Skin epidermis (tissue), 12 donors: ENCODE results near the gene SACS.
"Not testable (repeated sequence)": the region's sequence is repeated elsewhere in the genome, so short reads cannot be mapped to it uniquely, and the experiment has no call there.

Experiments used
- H3K27ac ChIP-seq, 21 experiments: fragments of 200-600 bp; sonication (generic) in 11 of 21; one replicate each; pipeline ENCODE4 v1.5.0; 2020; ENCODE audit warnings: mild to moderate bottlenecking in 3 of 21, inconsistent platforms in 2 of 21, moderate library complexity in 2 of 21
- H3K4me3 ChIP-seq, 7 experiments: fragments of 200-600 bp; sonication (generic) in 2 of 7; one replicate each; pipeline ENCODE4 v1.5.0; 2020; ENCODE audit warnings: inconsistent platforms in 2 of 7, mild to moderate bottlenecking in 2 of 7, moderate library complexity in 1 of 7

SACS gene

GRCh38 chr13:23427342-23427843 is 6.1 kb downstream of the SACS start:
- Histone ChIP-seq H3K4me3 (no peak overlapping the region), H3K27ac (peak overlapping the region in 14 of 21 experiments; percentile 7 to 67 (median 33))

- Histone ChIP-seq H3K4me3 (no peak overlapping the region), H3K27ac (no peak overlapping the region)
These were observed 11.9 kb downstream of the SACS start for GRCh38 chr13:23421596-23421995.

DNA sequence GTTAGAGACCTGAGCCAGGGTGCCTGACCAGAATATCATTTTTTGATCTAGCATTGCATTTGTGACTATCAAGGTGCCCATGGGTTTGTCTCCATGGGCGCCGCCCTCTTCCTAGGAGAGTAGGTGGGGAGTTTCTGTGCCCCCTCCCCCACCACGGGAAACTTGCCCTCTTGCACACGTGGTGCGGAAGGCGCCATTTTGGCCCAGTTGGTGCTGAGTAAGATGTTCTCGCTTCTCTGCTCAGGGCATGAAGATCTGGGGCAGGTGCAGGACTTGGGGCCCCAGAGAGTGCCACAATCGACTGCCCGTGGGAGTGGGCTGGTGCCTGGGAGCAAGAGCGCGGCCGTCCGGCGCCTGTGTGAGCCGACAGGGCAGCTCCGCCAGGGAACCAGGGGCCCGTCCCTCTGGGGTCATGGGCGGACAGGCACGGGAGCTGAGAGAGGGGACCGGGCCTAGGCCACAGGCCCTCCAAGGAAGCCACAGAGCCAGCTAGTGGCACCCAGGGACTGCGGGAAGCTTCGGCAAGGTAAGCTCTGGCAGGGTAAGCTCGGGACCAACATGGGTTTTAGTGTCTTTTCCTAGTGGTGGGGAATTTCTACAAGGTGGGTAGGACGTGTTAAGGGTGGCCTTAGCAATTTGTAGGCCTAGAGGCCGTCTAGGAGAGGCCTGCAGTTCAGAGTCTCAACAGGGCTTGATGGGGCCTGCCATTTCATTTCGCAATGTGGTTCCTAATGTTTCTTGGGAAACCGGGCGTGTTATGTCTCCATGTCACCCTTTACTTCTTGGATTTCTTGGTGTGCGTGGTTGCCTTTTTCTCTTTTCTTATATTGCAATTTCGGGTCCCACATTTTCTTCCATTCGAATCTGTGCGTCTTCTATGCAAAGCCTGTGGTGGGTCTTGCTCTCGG is 14.5 kb downstream of the SACS start:
- Histone ChIP-seq H3K4me3 (no peak overlapping the region), H3K27ac (no peak overlapping the region)

GRCh38 chr13:23414682-23415081 is 18.8 kb downstream of the SACS start:
- no peak overlapping the region for H3K4me3 ChIP-seq

DNA sequence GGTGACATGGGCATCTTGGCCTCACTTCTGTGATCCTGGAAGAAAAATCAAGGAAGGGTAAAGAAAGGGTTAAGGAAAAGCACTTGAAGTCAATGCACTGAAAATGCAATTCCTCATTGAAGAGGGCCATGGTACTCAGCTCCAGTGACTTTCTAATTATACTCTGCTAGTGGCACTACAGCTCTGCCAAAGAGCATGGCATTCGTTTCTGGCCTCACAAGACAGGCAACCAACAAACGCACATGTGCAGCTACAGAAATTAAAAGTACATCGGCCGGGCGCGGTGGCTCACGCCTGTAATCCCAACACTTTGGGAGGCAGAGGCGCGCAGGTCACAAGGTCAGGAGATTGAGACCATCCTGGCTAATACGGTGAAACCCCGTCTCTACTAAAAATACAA is 21.8 kb downstream of the SACS start:
- Histone ChIP-seq H3K4me3 (no peak overlapping the region), H3K27ac (no peak overlapping the region)

More at GRCh38 chr13:23414682-23415081, 18.8 kb downstream of the SACS start:
- H3K27ac ChIP-seq, result no peak overlapping the region

GRCh38 chr13:23411220-23411619 is 22.3 kb downstream of the SACS start:
- H3K27ac ChIP-seq, result no peak overlapping the region
- no peak overlapping the region for H3K4me3 ChIP-seq

DNA sequence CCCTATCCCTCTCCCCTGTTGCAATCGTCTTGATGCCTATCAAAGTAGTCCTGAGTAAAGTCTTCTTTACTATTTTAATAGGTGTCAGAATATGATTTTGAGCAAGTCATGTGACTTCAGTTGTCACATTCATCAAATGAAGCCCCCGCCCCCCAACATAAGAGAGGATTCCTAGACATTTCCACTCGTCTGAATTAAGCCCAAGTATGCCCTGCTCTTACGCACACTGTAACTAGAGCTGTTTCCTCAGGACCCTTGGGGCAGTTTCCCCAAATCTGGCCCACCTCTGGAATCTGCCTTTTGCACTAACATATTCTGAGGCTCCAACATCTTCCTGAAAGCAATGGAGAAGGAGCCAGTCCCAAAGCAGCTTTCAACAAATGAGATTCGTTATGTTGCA is 25.5 kb downstream of the SACS start:
- no peak overlapping the region for H3K27ac ChIP-seq
- H3K4me3 ChIP-seq, result no peak overlapping the region

- H3K4me3 ChIP-seq, H3K27ac ChIP-seq: not testable (repeated sequence)
These were observed 32.3 kb downstream of the SACS start for GRCh38 chr13:23401156-23401555.

DNA sequence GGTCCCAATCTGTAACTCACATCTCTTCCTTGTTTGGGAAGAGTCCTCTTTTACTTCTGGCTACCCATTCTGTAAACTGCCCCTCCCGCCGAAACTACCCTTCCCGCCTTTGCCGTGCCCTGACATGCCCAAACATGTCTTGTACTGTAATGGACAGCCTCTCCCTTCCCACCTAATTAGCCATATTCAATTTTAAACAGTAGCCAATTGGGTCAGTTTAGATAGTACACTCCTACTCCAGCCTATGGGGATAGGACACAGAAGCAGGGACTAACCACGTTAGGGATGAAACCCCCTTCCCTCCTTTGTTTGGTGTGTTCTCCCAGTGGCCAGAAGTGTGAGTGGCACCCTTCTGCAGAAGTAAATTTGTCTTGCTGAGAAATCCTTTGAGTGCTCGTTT is 34.2 kb downstream of the SACS start:
- no peak overlapping the region for H3K4me3 ChIP-seq
- H3K27ac ChIP-seq, result no peak overlapping the region

- H3K4me3 ChIP-seq, result no peak overlapping the region
- H3K27ac ChIP-seq, result no peak overlapping the region
These were observed 38.7 kb downstream of the SACS start for GRCh38 chr13:23394821-23395220.

DNA sequence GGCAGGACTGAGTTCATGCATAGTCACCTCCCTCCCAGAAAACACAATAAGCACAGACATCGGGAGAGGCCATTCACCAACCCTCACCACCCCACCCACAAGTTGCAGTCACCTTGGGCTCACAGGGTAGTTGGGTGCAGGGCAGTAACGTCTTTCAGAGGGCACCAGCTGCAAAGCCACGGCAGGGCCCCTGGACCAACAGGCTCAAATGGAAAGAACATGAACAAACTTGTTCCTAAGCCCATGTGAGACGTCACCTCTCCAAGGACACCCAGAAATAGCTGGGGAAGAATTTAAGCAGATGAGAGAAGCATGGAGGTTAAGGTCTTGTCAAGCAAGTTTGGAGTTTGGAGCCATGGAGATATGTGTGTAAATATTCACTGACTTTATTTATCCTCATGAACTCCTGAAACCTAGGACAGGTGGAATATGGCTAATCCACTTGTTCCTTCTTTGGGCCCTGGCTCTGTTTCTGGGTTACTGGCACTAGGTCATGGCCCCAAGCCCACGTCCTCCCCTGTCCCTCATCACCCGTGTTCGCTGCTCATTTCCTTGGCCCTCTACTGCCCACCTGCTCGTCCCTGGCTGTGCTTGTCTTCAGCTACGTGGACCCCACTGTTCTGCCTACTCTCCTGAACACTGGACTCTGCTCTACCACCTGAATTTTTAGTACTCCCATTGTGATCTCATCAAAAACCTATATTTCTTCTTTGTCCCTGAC is 40.4 kb downstream of the SACS start:
- H3K27ac ChIP-seq, result no peak overlapping the region
- no peak overlapping the region for H3K4me3 ChIP-seq

DNA sequence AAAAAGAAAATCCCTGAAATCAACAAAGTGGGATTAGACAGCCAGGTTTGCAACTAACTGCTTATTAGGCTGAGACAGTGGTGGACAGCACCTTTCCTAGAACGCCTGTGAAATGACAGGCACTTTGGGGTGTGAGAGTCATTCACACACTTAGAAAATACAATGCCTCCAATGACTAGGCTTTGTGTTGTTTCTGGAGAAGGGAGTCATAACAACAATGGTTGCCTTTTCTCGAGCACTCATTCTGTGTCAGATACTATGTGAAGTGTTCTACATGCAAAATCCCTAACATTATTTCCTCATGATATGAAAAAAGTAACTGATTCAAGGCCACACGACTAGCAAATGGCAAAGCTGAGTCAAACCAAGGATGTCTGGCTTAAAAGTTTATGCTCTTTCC is 41.2 kb downstream of the SACS start:
- Histone ChIP-seq H3K4me3 (no peak overlapping the region), H3K27ac (no peak overlapping the region)

- H3K27ac ChIP-seq, result no peak overlapping the region
- H3K4me3 ChIP-seq, result no peak overlapping the region
These were observed 41.8 kb downstream of the SACS start for GRCh38 chr13:23391752-23392151.

- H3K27ac ChIP-seq, result no peak overlapping the region
- H3K4me3 ChIP-seq, result no peak overlapping the region
These were observed 47.0 kb downstream of the SACS start for GRCh38 chr13:23386533-23386932.

GRCh38 chr13:23385931-23386330 is 47.6 kb downstream of the SACS start:
- Histone ChIP-seq H3K4me3 (no peak overlapping the region), H3K27ac (no peak overlapping the region)

DNA sequence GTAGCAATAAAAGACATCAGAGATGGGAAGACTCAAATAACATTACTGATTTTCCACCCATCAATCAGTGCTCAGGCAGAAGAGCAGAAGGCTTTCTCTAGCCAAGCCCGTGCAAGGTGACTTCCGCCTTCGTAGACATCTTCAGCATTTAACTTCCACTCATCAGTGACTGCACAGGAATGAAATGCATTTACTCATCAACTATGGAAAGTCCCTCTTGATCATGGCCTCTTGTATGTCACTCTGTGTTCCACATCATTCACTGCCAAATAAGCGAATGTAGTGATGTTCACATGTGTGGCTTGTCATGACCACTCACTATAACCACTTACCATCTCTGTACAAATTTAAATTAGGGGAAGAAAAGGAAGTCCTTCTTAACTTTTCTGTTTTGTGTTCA is 49.4 kb downstream of the SACS start:
- H3K27ac ChIP-seq, result no peak overlapping the region
- H3K4me3 ChIP-seq, result no peak overlapping the region

DNA sequence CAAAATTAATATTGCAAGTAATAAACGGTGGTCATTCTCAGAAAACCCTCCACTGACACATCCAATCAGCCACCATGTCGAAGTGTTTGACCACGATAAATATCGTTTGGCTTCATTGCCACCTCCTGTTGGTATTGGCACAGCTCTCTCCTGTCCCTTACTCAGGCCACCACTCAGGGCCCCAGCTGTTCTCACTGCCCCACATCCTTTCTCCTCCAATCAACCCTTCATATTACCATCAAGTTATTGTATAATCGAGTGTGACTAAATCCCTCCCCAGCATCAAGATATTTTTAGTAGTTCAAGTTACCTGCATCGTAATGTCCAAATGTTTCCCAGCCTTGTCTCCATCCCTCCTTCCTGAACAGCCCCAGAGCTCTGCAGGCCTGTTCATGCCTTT is 50.4 kb downstream of the SACS start:
- H3K4me3 ChIP-seq, result no peak overlapping the region
- H3K27ac ChIP-seq, result no peak overlapping the region

GRCh38 chr13:23381866-23382265 is 51.6 kb downstream of the SACS start:
- H3K27ac ChIP-seq, result peak overlapping the region in 1 of 21 experiments; percentile 39

GRCh38 chr13:23380534-23380933 is 53.0 kb downstream of the SACS start:
- Histone ChIP-seq H3K27ac (no peak overlapping the region), H3K4me3 (no peak overlapping the region)

More at GRCh38 chr13:23381866-23382265, 51.6 kb downstream of the SACS start:
- no peak overlapping the region for H3K4me3 ChIP-seq

GRCh38 chr13:23377983-23378632 is 55.4 kb downstream of the SACS start:
- peak overlapping the region in 12 of 21 experiments; percentile 7 to 76 (median 40) for H3K27ac ChIP-seq
- no peak overlapping the region for H3K4me3 ChIP-seq
